Activated CD8-positive, alpha-beta memory T cell treated with anti-CD3 and anti-CD28 coated beads, Interleukin-2, amount 10 ng/mL, durations not matched to agents 7 days and 5 days (primary cell): ENCODE data around the gene RNF180. TPM values are rescaled to one million over a fixed set of nuclear protein-coding genes. Genes with fewer than 3 reads are reported as not detected.

Experiments
- ATAC-seq: fragments of 150-1000 bp; cut with Tn5 transposase; one replicate; pipeline ENCODE4 v1.10.0; 2021; ENCODE audit warnings: moderate library complexity
- CTCF ChIA-PET: fragments of 350-600 bp; sonication (Branson Sonifier 250); formaldehyde crosslinking; loops from one replicate; lab custom pipeline; 2021; ENCODE audit warnings: antibody characterized with exemption; lab: Charles Lee
- DNase-seq: peaks from one replicate; pipeline ENCODE4 v3.0.0-alpha.2; 2020
- H3K27ac Mint-ChIP-seq: one replicate; pipeline ENCODE4 v1.8.0; 2021; ENCODE audit warnings: mild to moderate bottlenecking, mixed read lengths
- H3K27me3 Mint-ChIP-seq: one replicate; pipeline ENCODE4 v1.8.0; 2021; ENCODE audit warnings: mixed read lengths
- H3K36me3 Mint-ChIP-seq: one replicate; pipeline ENCODE4 v1.8.0; 2021; ENCODE audit warnings: mild to moderate bottlenecking, mixed read lengths
- H3K4me1 Mint-ChIP-seq: one replicate; pipeline ENCODE4 v1.8.0; 2021; ENCODE audit warnings: mixed read lengths
- H3K4me3 Mint-ChIP-seq: one replicate; pipeline ENCODE4 v1.8.0; 2021; ENCODE audit warnings: mild to moderate bottlenecking, moderate library complexity, mixed read lengths
- H3K9me3 Mint-ChIP-seq: one replicate; pipeline ENCODE4 v1.8.0; 2022; ENCODE audit warnings: low read depth, mixed read lengths
- total RNA-seq, 2 experiments: library from RNA; stranded (reverse); gene quantifications; one replicate each; pipeline ENCODE4 v1.2.3, GENCODE V29; 2021

The RNF180 gene
- total RNA-seq, result not detected

GRCh38 chr5:64165500-64166200 is at the start of gene RNF180:
TSS of gene RNF180 (plus strand) at chr5:64165843. CDS start at chr5:64200808, 34,965 bp downstream.
- H3K36me3 Mint-ChIP-seq, result peaks cover 3% of the 10 kb centered on the region
- no peaks in the 10 kb centered on the region for H3K9me3 Mint-ChIP-seq
- H3K4me3 Mint-ChIP-seq, result no peak within 1 kb of the TSS
- DNase-seq (no peak), ATAC-seq (no peak)
- no peak within 1 kb of the TSS for H3K27ac Mint-ChIP-seq
- peaks cover 3% of the 10 kb centered on the region for H3K4me1 Mint-ChIP-seq
- CTCF ChIA-PET, result no interaction called here
- peaks cover 27% of the 10 kb centered on the region for H3K27me3 Mint-ChIP-seq

GRCh38 chr5:64125521-64125920 is 40.1 kb upstream of the RNF180 start:
- H3K36me3 Mint-ChIP-seq, result no peaks in the 10 kb centered on the region
- CTCF ChIA-PET, result no interaction called here
- ATAC-seq, result no peak

GRCh38 chr5:64126202-64126741 is 39.4 kb upstream of the RNF180 start:
- H3K36me3 Mint-ChIP-seq, result no peaks in the 10 kb centered on the region
- CTCF ChIA-PET, result no interaction called here
- no peak overlapping the region for H3K27ac Mint-ChIP-seq
- H3K4me3 Mint-ChIP-seq, result no peak overlapping the region
- H3K4me1 Mint-ChIP-seq, result no peaks in the 10 kb centered on the region
- H3K9me3 Mint-ChIP-seq, result no peaks in the 10 kb centered on the region
- no peak for ATAC-seq
- DNase-seq, result no peak
- no peaks in the 10 kb centered on the region for H3K27me3 Mint-ChIP-seq

More at GRCh38 chr5:64125521-64125920, 40.1 kb upstream of the RNF180 start:
- Mint-ChIP-seq H3K9me3 (no peaks in the 10 kb centered on the region), H3K27ac (no peak overlapping the region), H3K27me3 (no peaks in the 10 kb centered on the region), H3K4me3 (no peak overlapping the region), H3K4me1 (no peaks in the 10 kb centered on the region)
- DNase-seq, result no peak

GRCh38 chr5:64140018-64140417 is 25.6 kb upstream of the RNF180 start:
- H3K9me3 Mint-ChIP-seq, result peaks cover 9% of the 10 kb centered on the region
- H3K27me3 Mint-ChIP-seq, result no peaks in the 10 kb centered on the region
- H3K4me1 Mint-ChIP-seq, result no peaks in the 10 kb centered on the region
- no peaks in the 10 kb centered on the region for H3K36me3 Mint-ChIP-seq
- ATAC-seq (no peak), DNase-seq (no peak)
- CTCF ChIA-PET, result no interaction called here
- H3K27ac Mint-ChIP-seq, result no peak overlapping the region
- no peak overlapping the region for H3K4me3 Mint-ChIP-seq

GRCh38 chr5:64144425-64145215 is 21.0 kb upstream of the RNF180 start:
- no peak for DNase-seq
- H3K27ac Mint-ChIP-seq, result no peak overlapping the region
- no peaks in the 10 kb centered on the region for H3K36me3 Mint-ChIP-seq
- no peak for ATAC-seq
- no peak overlapping the region for H3K4me3 Mint-ChIP-seq
- CTCF ChIA-PET, result no interaction called here
- no peaks in the 10 kb centered on the region for H3K27me3 Mint-ChIP-seq
- H3K9me3 Mint-ChIP-seq, result no peaks in the 10 kb centered on the region
- H3K4me1 Mint-ChIP-seq, result no peaks in the 10 kb centered on the region

- Mint-ChIP-seq H3K9me3 (no peaks in the 10 kb centered on the region), H3K36me3 (no peaks in the 10 kb centered on the region), H3K27me3 (no peaks in the 10 kb centered on the region), H3K4me1 (no peaks in the 10 kb centered on the region), H3K4me3 (no peak overlapping the region), H3K27ac (no peak overlapping the region)
- no peak for DNase-seq
- ATAC-seq, result no peak
- CTCF ChIA-PET, result no interaction called here
Measured at GRCh38 chr5:64145216-64145895, 20.3 kb upstream of the RNF180 start.

- H3K27ac Mint-ChIP-seq, result no peak overlapping the region
- H3K9me3 Mint-ChIP-seq, result no peaks in the 10 kb centered on the region
- H3K4me3 Mint-ChIP-seq, result no peak overlapping the region
- no peaks in the 10 kb centered on the region for H3K36me3 Mint-ChIP-seq
- CTCF ChIA-PET, result no interaction called here
- no peaks in the 10 kb centered on the region for H3K27me3 Mint-ChIP-seq
- no peaks in the 10 kb centered on the region for H3K4me1 Mint-ChIP-seq
- ATAC-seq, result no peak
- DNase-seq, result no peak
Measured at GRCh38 chr5:64147379-64147778, 18.3 kb upstream of the RNF180 start.

GRCh38 chr5:64147849-64148441 is 17.7 kb upstream of the RNF180 start:
- no peak for DNase-seq
- CTCF ChIA-PET, result no interaction called here
- no peaks in the 10 kb centered on the region for H3K9me3 Mint-ChIP-seq

GRCh38 chr5:64149268-64149667 is 16.4 kb upstream of the RNF180 start:
- Mint-ChIP-seq H3K27me3 (no peaks in the 10 kb centered on the region), H3K9me3 (no peaks in the 10 kb centered on the region), H3K36me3 (no peaks in the 10 kb centered on the region), H3K27ac (no peak overlapping the region), H3K4me3 (no peak overlapping the region), H3K4me1 (no peaks in the 10 kb centered on the region)
- DNase-seq (no peak), ATAC-seq (no peak)
- CTCF ChIA-PET, result no interaction called here

More at GRCh38 chr5:64147849-64148441, 17.7 kb upstream of the RNF180 start:
- Mint-ChIP-seq H3K27ac (no peak overlapping the region), H3K4me3 (no peak overlapping the region), H3K36me3 (no peaks in the 10 kb centered on the region), H3K4me1 (no peaks in the 10 kb centered on the region), H3K27me3 (no peaks in the 10 kb centered on the region)
- ATAC-seq, result no peak

- H3K4me3 Mint-ChIP-seq, result no peak overlapping the region
- no peaks in the 10 kb centered on the region for H3K9me3 Mint-ChIP-seq
- CTCF ChIA-PET, result no interaction called here
- H3K27me3 Mint-ChIP-seq, result no peaks in the 10 kb centered on the region
- H3K4me1 Mint-ChIP-seq, result no peaks in the 10 kb centered on the region
- ATAC-seq (no peak), DNase-seq (no peak)
- no peak overlapping the region for H3K27ac Mint-ChIP-seq
- H3K36me3 Mint-ChIP-seq, result no peaks in the 10 kb centered on the region
Measured at GRCh38 chr5:64149857-64150521, 15.7 kb upstream of the RNF180 start.

- H3K36me3 Mint-ChIP-seq, result no peaks in the 10 kb centered on the region
Measured at GRCh38 chr5:64156261-64156660, 9.4 kb upstream of the RNF180 start.

GRCh38 chr5:64158827-64159226 is 6.8 kb upstream of the RNF180 start:
- CTCF ChIA-PET, result no interaction called here
- Mint-ChIP-seq H3K27ac (no peak overlapping the region), H3K27me3 (no peaks in the 10 kb centered on the region), H3K4me3 (no peak overlapping the region), H3K36me3 (no peaks in the 10 kb centered on the region), H3K9me3 (no peaks in the 10 kb centered on the region), H3K4me1 (no peaks in the 10 kb centered on the region)
- no peak for ATAC-seq
- DNase-seq, result no peak

More at GRCh38 chr5:64156261-64156660, 9.4 kb upstream of the RNF180 start:
- DNase-seq (no peak), ATAC-seq (no peak)
- no peak overlapping the region for H3K4me3 Mint-ChIP-seq
- CTCF ChIA-PET, result no interaction called here
- H3K27me3 Mint-ChIP-seq, result no peaks in the 10 kb centered on the region
- H3K27ac Mint-ChIP-seq, result no peak overlapping the region
- H3K9me3 Mint-ChIP-seq, result no peaks in the 10 kb centered on the region
- no peaks in the 10 kb centered on the region for H3K4me1 Mint-ChIP-seq

GRCh38 chr5:64160201-64160600 is 5.4 kb upstream of the RNF180 start:
- H3K4me1 Mint-ChIP-seq, result no peaks in the 10 kb centered on the region
- CTCF ChIA-PET, result no interaction called here
- no peak overlapping the region for H3K27ac Mint-ChIP-seq
- DNase-seq, result no peak
- no peak overlapping the region for H3K4me3 Mint-ChIP-seq
- ATAC-seq, result no peak
- H3K27me3 Mint-ChIP-seq, result peaks cover 11% of the 10 kb centered on the region
- no peaks in the 10 kb centered on the region for H3K9me3 Mint-ChIP-seq
- no peaks in the 10 kb centered on the region for H3K36me3 Mint-ChIP-seq
